OCI-LY1 (cell line): ENCODE data around the gene SYTL1.

Experiments used
- EZH2 ChIP-seq: fragments of 200-600 bp; sonication (generic), shearing (Covaris generic); IDR thresholded peaks from 2 replicates; pipeline ENCODE4 v1.8.0; 2017; ENCODE audit warnings: borderline replicate concordance, mixed run types, mild to moderate bottlenecking, antibody characterized with exemption, low read length, moderate library complexity, mixed read lengths
- TF ChIP-seq, protein P1 (sequence below): fragments of 200-600 bp; sonication (generic), shearing (Covaris generic); IDR thresholded peaks from 2 replicates; pipeline ENCODE4 v1.5.1; 2017; ENCODE audit warnings: mild to moderate bottlenecking, antibody characterized with exemption, low read length, moderate library complexity, mixed read lengths

DNA sequence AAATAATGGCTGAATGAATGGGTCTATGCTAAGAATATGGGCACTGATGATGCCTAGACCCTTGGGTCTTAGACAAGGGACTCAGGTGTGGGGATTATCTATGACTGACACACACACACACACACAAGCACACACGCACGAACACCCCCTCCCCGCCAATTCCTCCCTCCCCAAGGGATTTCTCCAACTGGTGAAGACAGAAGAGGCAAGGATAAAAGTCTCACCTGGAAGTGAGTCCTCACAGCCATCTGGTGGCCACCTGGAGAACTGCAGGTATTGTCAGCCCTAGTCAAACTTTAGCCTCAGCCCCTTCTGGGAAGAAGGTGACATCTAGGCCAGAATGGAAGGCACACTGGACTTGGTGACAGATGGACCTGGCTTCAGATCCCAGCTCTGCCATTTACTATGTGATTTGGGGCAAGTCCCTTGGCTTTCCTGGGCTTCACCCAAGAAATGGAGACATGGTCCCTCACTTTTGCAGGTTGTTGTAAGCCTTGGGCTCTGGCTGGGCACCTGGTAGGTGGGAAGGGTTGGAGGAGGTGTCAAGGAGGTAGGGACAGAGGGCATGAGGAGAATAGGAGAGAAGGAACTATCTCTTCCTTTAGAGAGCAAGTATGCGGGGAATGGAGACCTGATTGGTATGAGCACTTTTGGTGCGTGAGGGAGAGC, 46.6 kb downstream of the SYTL1 start:
- TF ChIP-seq, protein P1, sequence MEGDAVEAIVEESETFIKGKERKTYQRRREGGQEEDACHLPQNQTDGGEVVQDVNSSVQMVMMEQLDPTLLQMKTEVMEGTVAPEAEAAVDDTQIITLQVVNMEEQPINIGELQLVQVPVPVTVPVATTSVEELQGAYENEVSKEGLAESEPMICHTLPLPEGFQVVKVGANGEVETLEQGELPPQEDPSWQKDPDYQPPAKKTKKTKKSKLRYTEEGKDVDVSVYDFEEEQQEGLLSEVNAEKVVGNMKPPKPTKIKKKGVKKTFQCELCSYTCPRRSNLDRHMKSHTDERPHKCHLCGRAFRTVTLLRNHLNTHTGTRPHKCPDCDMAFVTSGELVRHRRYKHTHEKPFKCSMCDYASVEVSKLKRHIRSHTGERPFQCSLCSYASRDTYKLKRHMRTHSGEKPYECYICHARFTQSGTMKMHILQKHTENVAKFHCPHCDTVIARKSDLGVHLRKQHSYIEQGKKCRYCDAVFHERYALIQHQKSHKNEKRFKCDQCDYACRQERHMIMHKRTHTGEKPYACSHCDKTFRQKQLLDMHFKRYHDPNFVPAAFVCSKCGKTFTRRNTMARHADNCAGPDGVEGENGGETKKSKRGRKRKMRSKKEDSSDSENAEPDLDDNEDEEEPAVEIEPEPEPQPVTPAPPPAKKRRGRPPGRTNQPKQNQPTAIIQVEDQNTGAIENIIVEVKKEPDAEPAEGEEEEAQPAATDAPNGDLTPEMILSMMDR: peak; percentile 97
- no peak for TF ChIP-seq EZH2
